MM.1S (cell line): ENCODE data around the gene ARHGAP26.

ENCODE experiments used
- EZH2 ChIP-seq: fragments of 300-600 bp; sonication (generic); optimal IDR thresholded peaks from 2 replicates; pipeline ENCODE3; 2017; ENCODE audit warnings: low read depth, mild to moderate bottlenecking, antibody characterized with exemption, low read length, mixed read lengths
- EZH2phosphoT487 ChIP-seq: fragments of 300-600 bp; sonication (generic); IDR thresholded peaks from 2 replicates; pipeline ENCODE4 v1.6.1; 2018; ENCODE audit warnings: antibody characterized with exemption, low read length
- TF ChIP-seq, protein P1 (sequence below): fragments of 300-600 bp; sonication (generic); IDR thresholded peaks from 2 replicates; pipeline ENCODE4 v1.5.1; 2016; ENCODE audit warnings: antibody characterized with exemption, low read length, mixed read lengths

DNA sequence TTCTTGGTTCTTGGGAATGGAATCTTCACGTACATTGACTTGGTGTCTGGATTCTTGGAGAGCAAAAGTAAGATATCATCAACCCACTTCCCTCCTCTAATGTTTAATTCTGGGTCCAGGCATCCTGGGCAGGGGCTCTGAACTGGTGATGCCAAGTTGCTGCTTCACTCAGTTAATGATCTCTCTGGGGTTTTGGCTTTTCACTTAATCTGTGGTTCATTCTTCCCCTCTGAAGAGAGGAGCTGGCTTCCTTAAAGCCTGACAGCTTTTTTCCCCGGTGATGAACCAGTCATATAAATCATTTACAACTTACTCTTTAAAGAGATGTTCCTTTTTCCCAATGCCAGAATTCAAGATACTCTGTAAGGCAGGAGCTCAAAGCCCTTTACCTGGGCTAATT lies 65.9 kb downstream of the ARHGAP26 start:
- TF ChIP-seq, protein P1, sequence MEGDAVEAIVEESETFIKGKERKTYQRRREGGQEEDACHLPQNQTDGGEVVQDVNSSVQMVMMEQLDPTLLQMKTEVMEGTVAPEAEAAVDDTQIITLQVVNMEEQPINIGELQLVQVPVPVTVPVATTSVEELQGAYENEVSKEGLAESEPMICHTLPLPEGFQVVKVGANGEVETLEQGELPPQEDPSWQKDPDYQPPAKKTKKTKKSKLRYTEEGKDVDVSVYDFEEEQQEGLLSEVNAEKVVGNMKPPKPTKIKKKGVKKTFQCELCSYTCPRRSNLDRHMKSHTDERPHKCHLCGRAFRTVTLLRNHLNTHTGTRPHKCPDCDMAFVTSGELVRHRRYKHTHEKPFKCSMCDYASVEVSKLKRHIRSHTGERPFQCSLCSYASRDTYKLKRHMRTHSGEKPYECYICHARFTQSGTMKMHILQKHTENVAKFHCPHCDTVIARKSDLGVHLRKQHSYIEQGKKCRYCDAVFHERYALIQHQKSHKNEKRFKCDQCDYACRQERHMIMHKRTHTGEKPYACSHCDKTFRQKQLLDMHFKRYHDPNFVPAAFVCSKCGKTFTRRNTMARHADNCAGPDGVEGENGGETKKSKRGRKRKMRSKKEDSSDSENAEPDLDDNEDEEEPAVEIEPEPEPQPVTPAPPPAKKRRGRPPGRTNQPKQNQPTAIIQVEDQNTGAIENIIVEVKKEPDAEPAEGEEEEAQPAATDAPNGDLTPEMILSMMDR, result no peak
- TF ChIP-seq EZH2phosphoT487 (no peak), EZH2 (no peak)
